ENCODE measurements around the gene KCNJ10. TPM values are rescaled to one million over a fixed set of nuclear protein-coding genes. Genes with fewer than 3 reads are reported as not detected.

Gene KCNJ10
- total and polyA plus RNA-seq, 2 donors (not counting 3 experiments of a cell fraction or from before 2014, with no cell fraction given): not detected

DNA sequence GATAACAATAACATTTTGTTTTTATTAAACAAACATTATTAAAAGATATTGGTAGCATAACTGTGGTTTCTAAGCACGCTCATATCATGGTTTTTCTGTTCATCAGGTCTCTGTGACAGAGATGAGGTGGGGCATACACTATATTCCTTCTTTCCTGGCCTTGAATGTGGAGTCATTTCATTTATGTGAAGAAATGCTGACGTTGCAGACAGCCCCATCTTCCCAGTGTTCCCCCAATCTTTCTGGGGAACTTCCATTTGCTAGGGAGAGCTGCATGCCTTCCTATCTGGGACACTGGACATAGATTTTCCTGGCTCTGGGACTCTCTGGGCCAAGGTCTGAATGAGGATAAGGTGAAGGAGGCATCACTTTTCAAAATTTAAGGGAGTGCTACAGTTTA is 68.5 kb downstream of the KCNJ10 start:
- no peak overlapping the region for H2AFZ ChIP-seq (ENCODE audit: low read depth, low read length)
- no peak overlapping the region for H3K4me2 ChIP-seq (ENCODE audit: insufficient read depth, low read length)
- H3K27me3 ChIP-seq (ENCODE audit: control insufficient read depth in 2 of 2, insufficient read depth in 2 of 2, low read length in 2 of 2): peaks cover 6 to 14% of the 10 kb centered on the region in 2 experiments
- no peak overlapping the region for H3K4me3 ChIP-seq (replicated peaks in 1 of 3; ENCODE audit: insufficient read depth in 1 of 3, low read depth in 1 of 3, low read length in 3 of 3)
- DNase-seq (ENCODE audit: low read depth, low spot score): no peak
- no peak overlapping the region for H3K9ac ChIP-seq (replicated peaks; ENCODE audit: extremely low read depth, insufficient read depth, low read length)
- FAIRE-seq: no peak
- BruUV-seq (replicated peaks): no TSS peak
- TF ChIP-seq POLR2A (IDR thresholded peaks at IDR 0.05; ENCODE audit: low read depth, low read length) (no peak), POLR2AphosphoS5 (IDR thresholded peaks at IDR 0.05; ENCODE audit: insufficient read depth, low read depth, low read length) (no peak), EZH2 (IDR thresholded peaks at IDR 0.05; ENCODE audit: borderline replicate concordance, low read depth, low read length, severe bottlenecking) (no peak), FOS (IDR thresholded peaks at IDR 0.05; ENCODE audit: borderline replicate concordance, insufficient read depth, low read length) (no peak), GATA2 (IDR thresholded peaks at IDR 0.05; ENCODE audit: insufficient read depth, insufficient read length, low read depth, low read length) (no peak), JUN (IDR thresholded peaks at IDR 0.05; ENCODE audit: borderline replicate concordance, insufficient read depth, insufficient read length, low read depth) (no peak), MYC (IDR thresholded peaks at IDR 0.05; ENCODE audit: low read depth, low read length) (no peak)
- TF ChIP-seq, protein P1, sequence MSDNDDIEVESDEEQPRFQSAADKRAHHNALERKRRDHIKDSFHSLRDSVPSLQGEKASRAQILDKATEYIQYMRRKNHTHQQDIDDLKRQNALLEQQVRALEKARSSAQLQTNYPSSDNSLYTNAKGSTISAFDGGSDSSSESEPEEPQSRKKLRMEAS (IDR thresholded peaks at IDR 0.05; ENCODE audit: insufficient read depth, insufficient read length): no peak
- TF ChIP-seq, protein P2, sequence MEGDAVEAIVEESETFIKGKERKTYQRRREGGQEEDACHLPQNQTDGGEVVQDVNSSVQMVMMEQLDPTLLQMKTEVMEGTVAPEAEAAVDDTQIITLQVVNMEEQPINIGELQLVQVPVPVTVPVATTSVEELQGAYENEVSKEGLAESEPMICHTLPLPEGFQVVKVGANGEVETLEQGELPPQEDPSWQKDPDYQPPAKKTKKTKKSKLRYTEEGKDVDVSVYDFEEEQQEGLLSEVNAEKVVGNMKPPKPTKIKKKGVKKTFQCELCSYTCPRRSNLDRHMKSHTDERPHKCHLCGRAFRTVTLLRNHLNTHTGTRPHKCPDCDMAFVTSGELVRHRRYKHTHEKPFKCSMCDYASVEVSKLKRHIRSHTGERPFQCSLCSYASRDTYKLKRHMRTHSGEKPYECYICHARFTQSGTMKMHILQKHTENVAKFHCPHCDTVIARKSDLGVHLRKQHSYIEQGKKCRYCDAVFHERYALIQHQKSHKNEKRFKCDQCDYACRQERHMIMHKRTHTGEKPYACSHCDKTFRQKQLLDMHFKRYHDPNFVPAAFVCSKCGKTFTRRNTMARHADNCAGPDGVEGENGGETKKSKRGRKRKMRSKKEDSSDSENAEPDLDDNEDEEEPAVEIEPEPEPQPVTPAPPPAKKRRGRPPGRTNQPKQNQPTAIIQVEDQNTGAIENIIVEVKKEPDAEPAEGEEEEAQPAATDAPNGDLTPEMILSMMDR (IDR thresholded peaks at IDR 0.05; ENCODE audit: extremely low read depth in 1 of 2, insufficient read depth in 1 of 2, low read depth in 1 of 2, low read length in 2 of 2): no peak
- H3K36me3 ChIP-seq (ENCODE audit: control insufficient read depth in 2 of 2, extremely low read depth in 1 of 2, insufficient read depth in 2 of 2, low read length in 2 of 2): no peaks in the 10 kb centered on the region
- dilution Hi-C loops (cut with MboI; ENCODE audit: extremely low pct_ligation_motif_present, low sequenced_read_pairs) (no loop called here), intact Hi-C loops (cut with micrococcal nuclease) (no loop called here)
- H3K79me2 ChIP-seq (ENCODE audit: control insufficient read depth, insufficient read depth, low read length): no peaks in the 10 kb centered on the region
- CTCF ChIA-PET: interaction anchor here (0.6 to 1.8 kb wide), 5 partner anchors 11 to 869 kb away, joined by 3 to 6 read pairs (median 4); no protein-coding TSS in a partner anchor
- H3K9me1 ChIP-seq (replicated peaks; ENCODE audit: control insufficient read depth, extremely low read depth, insufficient read depth, low read length): no peaks in the 10 kb centered on the region
- no peaks in the 10 kb centered on the region for H3K9me3 ChIP-seq (replicated peaks; ENCODE audit: control insufficient read depth, insufficient read depth, low read length)
- no peak overlapping the region for H3K27ac ChIP-seq (ENCODE audit: insufficient read depth, low read depth, low read length)
- H3K4me1 ChIP-seq (ENCODE audit: control insufficient read depth, extremely low read depth, insufficient read depth, low read length): no peaks in the 10 kb centered on the region
- H4K20me1 ChIP-seq (replicated peaks; ENCODE audit: control insufficient read depth, extremely low read depth, insufficient read depth, low read length): no peaks in the 10 kb centered on the region
- POLR2A ChIA-PET: no interaction called here

Measured in endothelial cell of umbilical vein (primary cell).